Measurements from ENCODE around the gene STAC2. TPM values are rescaled to one million over a fixed set of nuclear protein-coding genes. Genes with fewer than 3 reads are reported as not detected.

The STAC2 gene, protein sequence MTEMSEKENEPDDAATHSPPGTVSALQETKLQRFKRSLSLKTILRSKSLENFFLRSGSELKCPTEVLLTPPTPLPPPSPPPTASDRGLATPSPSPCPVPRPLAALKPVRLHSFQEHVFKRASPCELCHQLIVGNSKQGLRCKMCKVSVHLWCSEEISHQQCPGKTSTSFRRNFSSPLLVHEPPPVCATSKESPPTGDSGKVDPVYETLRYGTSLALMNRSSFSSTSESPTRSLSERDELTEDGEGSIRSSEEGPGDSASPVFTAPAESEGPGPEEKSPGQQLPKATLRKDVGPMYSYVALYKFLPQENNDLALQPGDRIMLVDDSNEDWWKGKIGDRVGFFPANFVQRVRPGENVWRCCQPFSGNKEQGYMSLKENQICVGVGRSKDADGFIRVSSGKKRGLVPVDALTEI
- 0.46 TPM for total RNA-seq

DNA sequence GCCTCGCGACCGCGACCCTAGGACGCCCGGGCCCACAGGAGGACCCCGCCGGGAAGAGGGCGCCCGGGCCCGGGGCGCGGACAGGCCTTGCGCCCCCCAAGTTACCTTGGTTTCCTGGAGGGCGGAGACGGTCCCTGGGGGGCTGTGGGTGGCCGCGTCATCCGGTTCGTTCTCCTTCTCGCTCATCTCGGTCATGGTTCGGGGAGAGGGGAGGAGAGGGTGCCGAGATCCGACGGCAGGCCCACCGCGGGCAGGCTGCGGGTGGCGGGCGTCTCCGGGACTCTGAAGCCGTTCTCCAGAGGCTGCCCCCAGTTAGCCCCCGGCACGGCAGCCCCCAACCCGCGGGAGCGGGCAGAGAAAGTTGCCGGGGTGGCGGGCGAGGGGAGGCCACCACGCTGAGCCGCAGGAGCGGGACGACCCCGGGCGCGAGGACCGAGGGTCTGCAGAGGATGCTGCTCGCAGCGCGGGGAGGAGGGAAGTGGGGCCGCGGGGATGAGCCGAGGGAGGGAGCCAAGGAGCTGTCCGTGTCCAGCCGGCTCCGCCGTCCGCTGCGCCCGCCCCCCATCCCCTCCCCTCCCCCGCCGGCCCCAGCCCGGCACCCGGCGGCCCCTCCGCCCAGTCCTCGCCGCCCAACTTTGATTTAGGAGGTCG, at the start of gene STAC2:
TSS of gene STAC2 (minus strand) at position 638 of the 651 bp plus-strand sequence. CDS start at position 195, 443 bp downstream.

DNA sequence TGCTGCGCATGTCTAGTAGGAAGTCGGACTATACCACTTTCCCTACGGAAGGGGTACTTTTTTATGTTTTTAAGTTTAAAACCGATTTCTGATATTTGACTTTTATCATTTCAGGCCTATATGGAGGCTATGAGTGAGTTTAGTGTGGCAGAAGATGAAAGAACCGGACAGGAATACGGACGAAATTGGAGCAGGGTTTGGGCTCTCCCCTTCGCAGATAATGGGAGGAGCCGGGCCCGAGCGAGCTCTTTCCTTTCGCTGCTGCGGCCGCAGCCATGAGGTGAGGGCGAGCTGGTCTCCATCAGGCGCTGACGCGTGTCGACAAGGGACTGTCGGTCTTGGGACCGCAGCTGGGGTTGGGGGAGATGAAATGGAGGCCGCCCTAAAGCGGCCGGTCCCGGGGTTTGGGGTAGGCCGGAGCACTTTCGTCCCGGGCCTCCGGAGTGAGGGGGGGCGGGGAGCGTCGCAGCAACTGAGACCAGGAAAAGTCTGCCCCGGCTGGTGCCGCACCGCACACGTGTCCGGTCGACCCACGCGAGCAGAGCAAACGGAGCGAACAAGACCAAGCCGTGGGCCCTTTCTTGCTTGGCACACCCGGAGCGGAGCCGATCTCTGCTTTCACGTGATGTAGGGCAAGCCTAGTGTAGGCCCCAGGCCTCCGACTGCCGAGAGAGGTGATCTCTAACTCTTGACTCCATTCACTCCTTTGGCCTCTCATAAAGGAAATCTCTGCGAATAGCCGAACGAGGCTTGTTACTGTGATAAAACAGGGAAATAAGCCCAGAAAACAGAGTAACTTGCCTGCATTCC, 25.5 kb downstream of the STAC2 start, which contains the start of gene RPL19:
TSS of gene RPL19 (plus strand) at position 214 of the 810 bp plus-strand sequence. CDS start at position 276, 62 bp downstream.

DNA sequence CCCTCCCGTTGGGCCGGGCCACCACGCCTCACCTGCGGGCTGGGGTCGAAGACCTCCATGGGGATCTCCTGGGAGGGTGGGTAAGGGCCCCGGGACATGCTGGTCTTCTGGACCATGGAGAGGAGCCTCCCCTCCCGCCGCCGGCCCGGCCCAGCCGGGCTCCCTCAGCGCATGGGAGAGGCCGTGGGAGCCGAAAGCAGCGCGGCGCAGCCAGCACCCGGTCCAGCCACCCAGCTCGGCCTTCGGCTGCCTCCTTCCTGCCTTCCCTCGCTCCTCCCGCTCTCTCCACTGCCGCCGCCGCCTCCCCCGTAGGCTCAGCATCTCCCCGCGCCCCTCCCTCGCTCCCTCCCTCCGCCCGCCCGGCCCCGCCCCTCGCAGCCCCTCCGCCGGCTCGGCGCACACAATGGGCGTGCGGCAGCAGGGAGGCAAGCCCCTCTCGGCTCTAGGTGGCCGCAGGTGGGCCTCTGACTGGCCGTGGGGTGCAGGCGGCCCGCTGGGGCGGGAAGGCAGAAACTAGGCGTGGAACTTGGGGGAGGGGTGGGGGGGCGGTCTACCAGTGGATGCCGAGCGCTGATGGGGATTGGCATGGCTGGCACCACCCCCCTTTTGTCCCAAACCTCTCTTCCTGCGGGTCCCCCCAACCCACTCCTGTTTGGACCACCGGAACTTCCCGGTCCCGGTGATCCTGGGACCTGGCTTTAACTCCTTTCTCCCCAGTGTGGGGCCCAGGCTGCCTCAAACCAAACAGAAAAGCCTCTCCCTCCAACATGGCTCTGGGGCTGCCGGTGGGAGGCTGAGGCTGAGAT, 28.2 kb downstream of the STAC2 start, which contains the start of gene CACNB1:
TSS of gene CACNB1 (minus strand) at position 290 of the 806 bp plus-strand sequence. CDS start at position 116, 174 bp downstream.

DNA sequence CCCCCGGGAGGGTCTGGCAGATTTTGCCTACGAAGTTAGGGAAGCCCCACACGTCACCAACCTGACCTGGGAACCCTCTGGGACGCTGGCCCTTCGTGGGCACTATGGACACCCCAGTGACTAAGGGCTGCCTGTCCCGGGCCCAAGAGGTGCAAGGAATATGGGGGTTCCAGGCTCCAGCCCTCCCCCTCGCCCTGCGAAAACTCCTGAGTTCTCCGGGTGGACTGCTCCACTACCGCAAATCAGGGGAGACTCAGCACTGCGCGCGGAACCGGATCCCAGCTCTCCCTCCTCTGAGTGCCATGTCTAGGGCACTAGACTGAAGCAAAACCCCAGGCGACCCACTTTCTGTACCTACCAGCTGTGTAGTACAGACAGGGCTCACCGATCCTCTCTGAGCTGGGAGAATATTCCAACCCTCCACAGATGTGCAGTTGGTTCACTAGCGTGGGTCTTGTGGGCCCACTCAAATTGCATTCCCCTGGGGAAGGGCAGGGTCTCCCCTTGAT, 59.9 kb downstream of the STAC2 start, which contains the start of gene ARL5C:
TSS of gene ARL5C (minus strand) at position 321 of the 509 bp plus-strand sequence. CDS start 401 bp downstream, outside the sequence.

Other genes with a start within 250 kb of the STAC2 start
- gene PLXDC1, start 74.3 kb downstream of the STAC2 start, total RNA-seq: 18.0 TPM
- not detected for gene ARL5C, start 59.8 kb downstream of the STAC2 start, total RNA-seq
- 30.2 TPM for gene CACNB1, start 28.3 kb downstream of the STAC2 start, total RNA-seq
- gene RPL19, start 25.7 kb downstream of the STAC2 start, total RNA-seq: 741 TPM
- gene FBXL20, start 175.7 kb upstream of the STAC2 start, total RNA-seq: 26.8 TPM
- 28.1 TPM for gene MED1, start 225.3 kb upstream of the STAC2 start, total RNA-seq
- gene CDK12, start 235.5 kb upstream of the STAC2 start, total RNA-seq: 24.2 TPM